Heart left ventricle (tissue), 16 donors: ENCODE data around the gene NUDT1. TPM values are rescaled to one million over a fixed set of nuclear protein-coding genes. Genes with fewer than 3 reads are reported as not detected.
A peak's percentile ranks its signal among the peaks of the same experiment; 100 is the strongest.

Experiments used
- ATAC-seq, 4 donors: fragments of 200-7000 bp; cut with Tn5 transposase; one replicate each; pipeline ENCODE4 v1.9.1; 2020 to 2022; ENCODE audit warnings: moderate library complexity in 4 of 4, mild to moderate bottlenecking in 3 of 4, moderate number of reproducible peaks in 1 of 4
- DNase-seq, 5 donors: peaks; one replicate each; pipeline ENCODE4 v3.0.0-alpha.2; 2020
- H3K27ac ChIP-seq, 12 donors: fragments of 200-600 bp; sonication (generic) in 4 of 12; one replicate each; pipeline versions ENCODE4 v1.5.0 to v1.8.0; 2016 to 2022; ENCODE audit warnings: mild to moderate bottlenecking in 2 of 12
- H3K27me3 ChIP-seq, 9 donors: fragments of 200-600 bp; sonication (generic) in 2 of 9; one replicate each; pipeline versions ENCODE4 v1.5.1 to v1.8.0; 2016 to 2022; ENCODE audit warnings: mild to moderate bottlenecking in 3 of 9
- H3K36me3 ChIP-seq, 9 donors: fragments of 200-600 bp; sonication (generic) in 2 of 9; one replicate each; pipeline versions ENCODE4 v1.5.0 to v1.8.0; 2018 to 2022; ENCODE audit warnings: mild to moderate bottlenecking in 2 of 9
- H3K4me1 ChIP-seq, 12 donors: fragments of 200-600 bp; sonication (generic) in 4 of 12; one replicate each; pipeline versions ENCODE4 v1.5.0 to v1.8.0; 2016 to 2022; ENCODE audit warnings: mild to moderate bottlenecking in 3 of 12
- H3K4me3 ChIP-seq, 12 donors: fragments of 200-600 bp; sonication (generic) in 4 of 12; one replicate each; pipeline versions ENCODE4 v1.5.0 to v1.8.0; 2017 to 2022; ENCODE audit warnings: mild to moderate bottlenecking in 9 of 12, moderate library complexity in 4 of 12
- H3K9me3 ChIP-seq, 12 donors: fragments of 200-600 bp; sonication (generic) in 4 of 12; one replicate each; pipeline versions ENCODE4 v1.5.0 to v1.8.0; 2016 to 2022; ENCODE audit warnings: mild to moderate bottlenecking in 1 of 12
- CTCF ChIP-seq, 12 donors: fragments of 200-600 bp; sonication (generic) in 4 of 12; IDR thresholded peaks; one replicate each; pipeline versions ENCODE4 v1.5.0 to v1.8.0; 2018 to 2022; ENCODE audit warnings: antibody characterized with exemption in 12 of 12, mild to moderate bottlenecking in 5 of 12
- POLR2A ChIP-seq, 2 donors: fragments of 450-650 bp; IDR thresholded peaks; one replicate each; pipeline ENCODE4 v1.6.1; 2017; ENCODE audit warnings: antibody characterized with exemption in 2 of 2, mild to moderate bottlenecking in 2 of 2, moderate library complexity in 2 of 2
- WGBS, 4 donors: extraction: QIAGEN DNeasy Blood & Tissue Kit in 2 of 4; methylation state at CpG; one replicate each; pipeline versions ENCODE4 v1.1.5 to v1.1.7; 2013 to 2018; 5-methylcytosine and 5-hydroxymethylcytosine counted together
- intact Hi-C, 10 donors: fragments of 100-400 bp; cut with DNase I; formaldehyde crosslinking; loops; one replicate each; pipeline versions ENCODE4 v1.11.1 to v1.14.2; 2022
- polyA plus RNA-seq, 2 donors: library from polyadenylated mRNA; stranded (reverse); fragments of 200-250 nt; gene quantifications; one replicate each; pipeline ENCODE4 v1.2.3, GENCODE V29; 2013
- total RNA-seq, 9 donors: library from RNA; depleted of rRNA in 2 of 9; stranded (reverse); fragments of >200 nt in 2 of 9; fragmentation: NEBNext Ultra II Directional in 3 of 9; extraction: Animal tissue kit (Norgen Biotek cat#: 25700) in 3 of 9; gene quantifications; one replicate each; pipeline versions ENCODE4 v1.1.0 to v1.2.4, GENCODE V29; 2016 to 2023
- donor health status: ischemic (EF 13 %, LVEDD 7.1; RV severe dilation, severe dysfunction).
- donor health status: healthy with polysubstance abuse.
- donor health status: DM: no; HTN: yes; CAD: no.
- donor health status: DM: no; HTN: no; CAD: no.
- donor health status: ischemic (EF 25% LVEDD 6.9; RV normal size, moderate dysfunction).
- donor health status: ischemic (EF 25% LVEDD 5.7; RV mildly dilated, moderate dysfunction).
- donor health status: healthy.
- donor health status: DM: yes; HTN: yes; CAD: no.
- donor health status: ischemic (EF 35%, LVEDD 5.7; RV mildly dilated, moderate dysfunction).
- donor health status: nonischemic (EF 11% LVEDD 7.7; RV severe dilation, severe dysfunction).
- donor health status: DM: yes; HTN: yes; CAD: no.
- donor health status: PGD.
- donor health status: ischemic (EF 29% LVEDD 5.4; RV normal size, mild dysfunction).
- donor health status: nonischemic (EF 23%, LVEDD 6.1; RV moderate dilation, normal function).

The NUDT1 gene
- total and polyA plus RNA-seq, 11 donors, result 9.8 to 23.7 (median 16.1) TPM

GRCh38 chr7:2280424-2280823, 38.4 kb downstream of the NUDT1 start:
- no peaks in the 10 kb centered on the region for H3K27me3 ChIP-seq
- H3K9me3 ChIP-seq, result no peaks in the 10 kb centered on the region
- ATAC-seq (no peak), DNase-seq (no peak)
- TF ChIP-seq POLR2A (IDR thresholded peaks at IDR 0.05) (no peak), CTCF (IDR thresholded peaks at IDR 0.05) (no peak)
- intact Hi-C loops, result no loop called here
- peaks cover 0 to 14% (median 3%) of the 10 kb centered on the region in 12 donors for H3K4me1 ChIP-seq
- peaks cover 0 to 12% (median 1%) of the 10 kb centered on the region in 9 donors for H3K36me3 ChIP-seq
- H3K4me3 ChIP-seq, result no peak overlapping the region
- no peak overlapping the region for H3K27ac ChIP-seq
- 83 to 97% (median 92%) methylated on average over 2 of the region's 2 CpGs for WGBS, 4 donors

- peak; percentile 41 to 83 (median 66) for ATAC-seq
Observed at GRCh38 chr7:2281541-2281940, 39.5 kb downstream of the NUDT1 start.

GRCh38 chr7:2282185-2282751, 40.2 kb downstream of the NUDT1 start:
- DNase-seq, result peak in 1 of 5 donors; percentile 29
- intact Hi-C loops, result no loop called here
- Histone ChIP-seq H3K27me3 (no peaks in the 10 kb centered on the region), H3K4me1 (peaks cover 0 to 14% (median 3%) of the 10 kb centered on the region in 12 donors), H3K9me3 (no peaks in the 10 kb centered on the region), H3K4me3 (no peak overlapping the region), H3K27ac (peak overlapping the region in 5 of 12 donors; percentile 32 to 54 (median 51)), H3K36me3 (peaks cover 0 to 6% (median 0%) of the 10 kb centered on the region in 9 donors)
- no peak for TF ChIP-seq CTCF (IDR thresholded peaks at IDR 0.05)
- TF ChIP-seq POLR2A (IDR thresholded peaks at IDR 0.05), result no peak
- ATAC-seq, result no peak
- WGBS, 4 donors, result 82 to 96% (median 92%) methylated on average over 11 to 14 of the region's 14 CpGs

More at GRCh38 chr7:2281541-2281940, 39.5 kb downstream of the NUDT1 start:
- Histone ChIP-seq H3K4me3 (no peak overlapping the region), H3K27ac (peak overlapping the region in 5 of 12 donors; percentile 32 to 54 (median 51)), H3K9me3 (no peaks in the 10 kb centered on the region), H3K36me3 (peaks cover 0 to 9% (median 0%) of the 10 kb centered on the region in 9 donors), H3K27me3 (no peaks in the 10 kb centered on the region), H3K4me1 (peaks cover 0 to 14% (median 3%) of the 10 kb centered on the region in 12 donors)
- DNase-seq, result peak in 4 of 5 donors; percentile 28 to 49 (median 45)
- 36 to 49% (median 41%) methylated on average over 9 of the region's 9 CpGs for WGBS, 4 donors
- no peak for TF ChIP-seq POLR2A (IDR thresholded peaks at IDR 0.05)
- no peak for TF ChIP-seq CTCF (IDR thresholded peaks at IDR 0.05)
- intact Hi-C loops, result no loop called here

- peaks cover 0 to 14% (median 3%) of the 10 kb centered on the region in 12 donors for H3K4me1 ChIP-seq
- DNase-seq (peak in 1 of 5 donors; percentile 33), ATAC-seq (peak in 1 of 4 donors; percentile 53)
- no peaks in the 10 kb centered on the region for H3K27me3 ChIP-seq
- no peak overlapping the region for H3K4me3 ChIP-seq
- peaks cover 0 to under 1% (median 0%) of the 10 kb centered on the region in 9 donors for H3K36me3 ChIP-seq
- intact Hi-C loops, result no loop called here
- no peaks in the 10 kb centered on the region for H3K9me3 ChIP-seq
- H3K27ac ChIP-seq, result no peak overlapping the region
- no peak for TF ChIP-seq CTCF (IDR thresholded peaks at IDR 0.05)
- no peak for TF ChIP-seq POLR2A (IDR thresholded peaks at IDR 0.05)
- WGBS, 4 donors, result 91 to 98% (median 95%) methylated on average over 10 to 20 of the region's 20 CpGs
Observed at GRCh38 chr7:2283074-2283473, 41.0 kb downstream of the NUDT1 start.
